Epithelial cell of esophagus (primary cell): Measurements from ENCODE around the gene ZKSCAN2.

Experiments used
- DNase-seq: peaks from one replicate; pipeline ENCODE4 v3.0.0; 2010; ENCODE audit warnings: low read depth
- H3K4me3 ChIP-seq: 2 replicates; pipeline ENCODE4 v1.5.1; 2011; ENCODE audit warnings: mild to moderate bottlenecking, low read length, control low read depth
- CTCF ChIP-seq: IDR thresholded peaks from 2 replicates; pipeline ENCODE4 v1.5.1; 2011; ENCODE audit warnings: low read depth, mild to moderate bottlenecking, low read length, control low read depth, inconsistent platforms; ENCODE audit not compliant: insufficient read depth; ENCODE audit errors: missing control alignments

ZKSCAN2 gene

GRCh38 chr16:25213709-25214397 is 43.8 kb downstream of the ZKSCAN2 start:
- DNase-seq = no peak

GRCh38 chr16:25212636-25213035 is 45.0 kb downstream of the ZKSCAN2 start:
- no peak for TF ChIP-seq CTCF
- no peak for DNase-seq
- no peak overlapping the region for H3K4me3 ChIP-seq

More at GRCh38 chr16:25213709-25214397, 43.8 kb downstream of the ZKSCAN2 start:
- H3K4me3 ChIP-seq = no peak overlapping the region
- no peak for TF ChIP-seq CTCF

GRCh38 chr16:25210758-25211157 is 46.9 kb downstream of the ZKSCAN2 start:
- H3K4me3 ChIP-seq = no peak overlapping the region
- DNase-seq = peak; percentile 8
- TF ChIP-seq CTCF = no peak

- TF ChIP-seq CTCF = no peak
- no peak for DNase-seq
- H3K4me3 ChIP-seq = no peak overlapping the region
These were observed 58.2 kb downstream of the ZKSCAN2 start for GRCh38 chr16:25199457-25199856.

GRCh38 chr16:25198021-25198420 is 59.6 kb downstream of the ZKSCAN2 start:
- TF ChIP-seq CTCF = no peak
- DNase-seq = peak; percentile 44
- no peak overlapping the region for H3K4me3 ChIP-seq

GRCh38 chr16:25194273-25194878 is 63.3 kb downstream of the ZKSCAN2 start:
- no peak overlapping the region for H3K4me3 ChIP-seq
- TF ChIP-seq CTCF = no peak
- no peak for DNase-seq

GRCh38 chr16:25192096-25192495 is 65.5 kb downstream of the ZKSCAN2 start:
- TF ChIP-seq CTCF = no peak
- DNase-seq = peak; percentile 13
- no peak overlapping the region for H3K4me3 ChIP-seq
